Neuron (in vitro differentiated cells): ENCODE measurements around the gene CLPX.

Source experiments
- H2AFZ ChIP-seq: one replicate; pipeline ENCODE4 v1.6.1; 2013; ENCODE audit warnings: low read depth, mild to moderate bottlenecking, inconsistent platforms, low read length, moderate library complexity
- H3K27me3 ChIP-seq: one replicate; pipeline ENCODE4 v1.6.1; 2013; ENCODE audit warnings: low read length; ENCODE audit not compliant: insufficient read depth
- H3K36me3 ChIP-seq: one replicate; pipeline ENCODE4 v1.6.1; 2013; ENCODE audit warnings: low read length; ENCODE audit not compliant: insufficient read depth
- H3K4me1 ChIP-seq: one replicate; pipeline ENCODE4 v1.6.1; 2013; ENCODE audit warnings: low read length; ENCODE audit not compliant: insufficient read depth
- H3K4me3 ChIP-seq: 2 replicates; pipeline ENCODE4 v1.5.1; 2013; ENCODE audit warnings: mild to moderate bottlenecking, low read length, moderate library complexity
- H3K9me3 ChIP-seq: one replicate; pipeline ENCODE4 v1.6.1; 2013; ENCODE audit warnings: low read length

CLPX gene

GRCh38 chr15:65213241-65213640, 28.1 kb upstream of the CLPX start:
- Histone ChIP-seq H3K4me1 (no peaks in the 10 kb centered on the region), H3K4me3 (no peak overlapping the region), H2AFZ (no peak overlapping the region), H3K9me3 (no peaks in the 10 kb centered on the region), H3K27me3 (peaks cover 3% of the 10 kb centered on the region), H3K36me3 (no peaks in the 10 kb centered on the region)

- Histone ChIP-seq H3K9me3 (no peaks in the 10 kb centered on the region), H3K27me3 (peaks cover 3% of the 10 kb centered on the region), H2AFZ (no peak overlapping the region), H3K4me3 (no peak overlapping the region), H3K36me3 (no peaks in the 10 kb centered on the region), H3K4me1 (no peaks in the 10 kb centered on the region)
These were observed 27.0 kb upstream of the CLPX start for GRCh38 chr15:65212097-65212496.

- no peak overlapping the region for H3K4me3 ChIP-seq
- H3K4me1 ChIP-seq, result no peaks in the 10 kb centered on the region
- no peak overlapping the region for H2AFZ ChIP-seq
- H3K9me3 ChIP-seq, result no peaks in the 10 kb centered on the region
- H3K36me3 ChIP-seq, result no peaks in the 10 kb centered on the region
- peaks cover 3% of the 10 kb centered on the region for H3K27me3 ChIP-seq
These were observed 26.4 kb upstream of the CLPX start for GRCh38 chr15:65211482-65211982.

- Histone ChIP-seq H3K27me3 (peaks cover 4% of the 10 kb centered on the region), H3K4me3 (no peak within 1 kb of the TSS), H3K4me1 (no peaks in the 10 kb centered on the region), H3K9me3 (no peaks in the 10 kb centered on the region), H2AFZ (no peak within 1 kb of the TSS), H3K36me3 (no peaks in the 10 kb centered on the region)
These were observed 25.8 kb upstream of the CLPX start, which contains the start of gene CILP for GRCh38 chr15:65210770-65211481. Gene CILP (minus strand): TSS chr15:65211473. CDS start chr15:65209755, 1,718 bp downstream.

- Histone ChIP-seq H2AFZ (no peak overlapping the region), H3K4me1 (no peaks in the 10 kb centered on the region), H3K36me3 (no peaks in the 10 kb centered on the region), H3K9me3 (peaks cover 2% of the 10 kb centered on the region), H3K27me3 (peaks cover 7% of the 10 kb centered on the region), H3K4me3 (no peak overlapping the region)
These were observed 24.8 kb upstream of the CLPX start for GRCh38 chr15:65209701-65210643.

GRCh38 chr15:65208647-65209046, 23.5 kb upstream of the CLPX start:
- H3K4me1 ChIP-seq, result no peaks in the 10 kb centered on the region
- no peak overlapping the region for H3K4me3 ChIP-seq
- H3K27me3 ChIP-seq, result peaks cover 7% of the 10 kb centered on the region
- no peak overlapping the region for H2AFZ ChIP-seq
- peaks cover 2% of the 10 kb centered on the region for H3K9me3 ChIP-seq
- no peaks in the 10 kb centered on the region for H3K36me3 ChIP-seq

GRCh38 chr15:65207280-65207840, 22.2 kb upstream of the CLPX start:
- Histone ChIP-seq H3K36me3 (no peaks in the 10 kb centered on the region), H3K4me1 (no peaks in the 10 kb centered on the region), H3K27me3 (peaks cover 4% of the 10 kb centered on the region), H3K9me3 (peaks cover 2% of the 10 kb centered on the region), H3K4me3 (no peak overlapping the region), H2AFZ (no peak overlapping the region)

GRCh38 chr15:65206750-65207149, 21.6 kb upstream of the CLPX start:
- no peaks in the 10 kb centered on the region for H3K36me3 ChIP-seq
- peaks cover 4% of the 10 kb centered on the region for H3K27me3 ChIP-seq
- no peaks in the 10 kb centered on the region for H3K4me1 ChIP-seq
- H3K4me3 ChIP-seq, result no peak overlapping the region
- no peak overlapping the region for H2AFZ ChIP-seq
- peaks cover 2% of the 10 kb centered on the region for H3K9me3 ChIP-seq

- Histone ChIP-seq H3K4me1 (no peaks in the 10 kb centered on the region), H3K9me3 (peaks cover 2% of the 10 kb centered on the region), H3K27me3 (peaks cover 4% of the 10 kb centered on the region), H2AFZ (no peak overlapping the region), H3K4me3 (no peak overlapping the region), H3K36me3 (no peaks in the 10 kb centered on the region)
These were observed 20.0 kb upstream of the CLPX start for GRCh38 chr15:65204931-65205660.

- H3K36me3 ChIP-seq, result no peaks in the 10 kb centered on the region
- peaks cover 4% of the 10 kb centered on the region for H3K27me3 ChIP-seq
- no peaks in the 10 kb centered on the region for H3K4me1 ChIP-seq
- H3K9me3 ChIP-seq, result peaks cover 2% of the 10 kb centered on the region
- no peak overlapping the region for H2AFZ ChIP-seq
- no peak overlapping the region for H3K4me3 ChIP-seq
These were observed 19.2 kb upstream of the CLPX start for GRCh38 chr15:65204236-65204930.

- Histone ChIP-seq H3K27me3 (peaks cover 4% of the 10 kb centered on the region), H3K9me3 (peaks cover 5% of the 10 kb centered on the region), H3K4me3 (no peak overlapping the region), H3K36me3 (no peaks in the 10 kb centered on the region), H2AFZ (no peak overlapping the region), H3K4me1 (no peaks in the 10 kb centered on the region)
These were observed 16.8 kb upstream of the CLPX start for GRCh38 chr15:65201918-65202317.

- H3K4me3 ChIP-seq, result no peak overlapping the region
- H3K9me3 ChIP-seq, result peaks cover 3% of the 10 kb centered on the region
- no peaks in the 10 kb centered on the region for H3K36me3 ChIP-seq
- H3K4me1 ChIP-seq, result no peaks in the 10 kb centered on the region
- H2AFZ ChIP-seq, result no peak overlapping the region
- no peaks in the 10 kb centered on the region for H3K27me3 ChIP-seq
These were observed 13.4 kb upstream of the CLPX start for GRCh38 chr15:65198571-65198970.
